NOMO-1 treated with DMSO at 0.1 percent for 48 hours (cell line): Measurements from ENCODE around the gene CXCR2.
"Not testable (repeated sequence)": the region's sequence is repeated elsewhere in the genome, so short reads cannot be mapped to it uniquely, and the experiment has no call there.

Experiments
- DNase-seq: peaks from one replicate; lab custom pipeline; 2025; ENCODE audit not compliant: unreplicated experiment; lab: John Stamatoyannopoulos, UW

The CXCR2 gene

GRCh38 chr2:218129458-218130135, 3.8 kb downstream of the CXCR2 start:
- no peak for DNase-seq

DNA sequence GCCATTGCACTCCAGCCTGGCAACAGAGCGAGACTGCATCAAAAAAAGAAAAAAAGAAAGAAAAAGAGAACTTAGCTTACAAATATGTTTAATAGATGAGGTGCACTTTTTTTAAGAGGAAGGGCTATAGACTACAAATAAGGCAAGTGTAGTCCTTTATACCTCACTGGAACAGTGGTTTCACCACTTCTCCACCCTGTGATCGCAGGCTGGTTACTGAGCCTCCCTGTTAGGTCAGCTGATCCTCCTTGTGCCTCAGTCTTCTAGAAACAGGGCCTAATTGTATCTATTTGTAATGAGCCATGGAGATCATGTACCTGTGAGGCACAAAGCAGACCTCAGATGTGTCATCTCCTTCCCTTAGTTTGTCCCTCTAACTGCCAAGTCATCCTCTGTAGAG, 4.5 kb downstream of the CXCR2 start:
- no peak for DNase-seq

DNA sequence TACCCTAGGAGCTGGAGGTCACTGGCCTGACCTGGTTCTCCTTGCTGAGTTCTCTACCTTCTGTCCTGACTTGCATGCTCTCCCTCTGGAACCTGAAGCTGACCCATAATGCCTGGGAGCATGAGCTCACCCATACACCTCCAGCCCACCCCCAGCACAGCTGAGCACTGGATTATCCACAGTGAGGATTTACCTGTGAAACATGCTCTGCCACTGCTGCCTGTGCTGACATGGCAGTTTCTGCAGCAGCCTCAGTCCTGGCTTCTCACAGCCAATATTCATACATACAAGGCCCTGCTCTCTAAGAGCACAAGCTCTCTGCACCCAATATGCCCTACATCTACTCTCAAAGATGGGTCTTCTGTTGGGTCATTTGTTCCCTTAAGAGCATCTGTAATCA, 5.0 kb downstream of the CXCR2 start:
- no peak for DNase-seq

- DNase-seq = no peak
These were observed 11.7 kb downstream of the CXCR2 start for GRCh38 chr2:218137514-218137913.

- DNase-seq = no peak
These were observed 12.2 kb downstream of the CXCR2 start for GRCh38 chr2:218138047-218138446.

DNA sequence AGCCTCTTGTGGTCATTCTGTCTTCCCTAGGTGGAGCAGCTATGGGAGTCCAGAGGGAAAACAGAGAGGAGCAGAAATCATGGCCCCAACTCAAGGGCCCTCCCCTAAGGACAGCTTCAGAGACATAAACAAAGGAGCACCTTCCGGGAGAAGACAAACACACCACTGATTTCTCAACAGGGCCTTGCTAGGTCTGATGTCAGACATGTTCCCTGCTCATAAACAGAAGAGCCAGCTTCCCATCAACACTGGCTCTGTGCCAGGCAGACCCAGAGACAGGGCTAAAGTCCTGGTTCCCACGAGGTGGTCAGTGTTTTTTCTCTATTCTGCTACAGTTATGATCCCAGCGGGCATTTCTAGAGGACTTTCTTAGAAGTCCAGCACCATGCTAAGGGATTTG, 19.3 kb downstream of the CXCR2 start:
- no peak for DNase-seq

- DNase-seq = no peak
These were observed 20.2 kb downstream of the CXCR2 start for GRCh38 chr2:218146056-218146455.

- no peak for DNase-seq
These were observed 23.3 kb downstream of the CXCR2 start for GRCh38 chr2:218149098-218149497.

DNA sequence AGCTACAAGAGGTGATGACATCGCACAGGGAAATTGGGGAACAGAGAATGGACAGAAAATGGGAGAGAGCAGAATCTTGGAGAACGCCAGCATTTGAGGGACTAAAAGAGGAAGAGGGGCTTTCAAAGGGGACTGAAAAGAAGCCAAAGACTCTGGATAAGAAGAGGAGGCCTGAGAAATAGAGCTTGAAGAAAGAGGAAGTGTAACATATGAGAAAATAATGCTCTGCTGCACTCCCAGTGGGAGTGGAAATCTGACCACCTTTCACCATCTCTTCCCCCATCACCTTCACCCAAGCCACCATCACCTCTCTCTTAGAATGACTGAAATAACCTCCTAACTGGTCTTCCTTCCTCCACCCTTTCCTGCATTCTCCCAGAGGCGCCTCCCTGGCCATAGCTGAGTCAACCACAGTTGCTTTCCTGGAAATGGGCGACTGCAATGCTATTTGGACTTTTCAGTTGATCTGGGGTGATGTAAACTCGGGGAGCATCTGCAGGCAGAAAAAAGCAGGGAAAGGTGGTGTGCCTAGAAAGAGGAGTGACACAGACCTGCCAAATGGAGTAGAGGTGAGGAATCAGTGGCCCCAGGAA, 24.1 kb downstream of the CXCR2 start:
- DNase-seq = peak; percentile 59

DNA sequence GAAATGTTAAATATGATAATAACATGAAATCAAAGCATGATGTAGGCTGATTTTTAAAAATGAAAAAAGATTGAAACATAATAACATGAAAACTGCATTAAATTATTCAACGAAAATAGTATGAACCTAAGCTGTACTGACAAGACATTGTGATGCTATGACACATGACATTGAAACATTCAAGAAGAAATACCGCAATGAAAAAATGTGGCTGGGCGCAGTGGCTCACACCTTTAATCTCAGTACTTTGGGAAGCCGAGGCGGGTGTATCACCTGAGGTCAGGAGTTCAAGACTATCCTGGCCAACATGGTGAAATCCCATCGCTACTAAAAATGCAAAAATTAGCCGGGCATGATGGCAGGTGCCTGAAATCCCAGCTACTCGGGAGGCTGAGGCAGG, 26.3 kb downstream of the CXCR2 start:
- DNase-seq = no peak

GRCh38 chr2:218152777-218153176, 26.9 kb downstream of the CXCR2 start:
- no peak for DNase-seq

DNA sequence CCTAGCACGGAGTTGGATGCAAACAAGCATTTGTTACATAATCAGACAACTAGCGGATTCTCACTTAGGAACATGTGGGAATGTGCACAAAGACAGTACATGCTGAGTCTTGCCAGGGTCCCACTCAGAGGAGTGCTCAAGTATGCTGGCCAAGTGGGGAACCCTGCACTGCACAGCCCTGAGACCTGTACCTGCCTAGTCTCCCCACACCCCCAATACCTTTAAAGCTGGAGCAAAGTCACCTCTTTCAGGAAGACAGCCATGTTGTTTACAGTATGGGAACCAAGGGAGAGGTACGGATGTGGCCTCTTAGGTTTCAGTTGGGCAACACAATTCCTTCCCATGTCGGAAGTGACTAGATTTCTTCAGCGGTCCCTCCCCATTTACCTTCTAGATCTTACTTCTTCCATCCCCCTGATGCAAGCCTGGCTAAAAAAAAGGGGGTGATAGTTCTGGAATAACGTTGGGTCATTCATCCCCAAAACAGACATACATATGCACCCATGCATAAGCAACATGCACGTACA, 30.2 kb downstream of the CXCR2 start:
- peak; percentile 54 for DNase-seq

- DNase-seq = no peak
These were observed 35.8 kb downstream of the CXCR2 start for GRCh38 chr2:218161644-218162043.

DNA sequence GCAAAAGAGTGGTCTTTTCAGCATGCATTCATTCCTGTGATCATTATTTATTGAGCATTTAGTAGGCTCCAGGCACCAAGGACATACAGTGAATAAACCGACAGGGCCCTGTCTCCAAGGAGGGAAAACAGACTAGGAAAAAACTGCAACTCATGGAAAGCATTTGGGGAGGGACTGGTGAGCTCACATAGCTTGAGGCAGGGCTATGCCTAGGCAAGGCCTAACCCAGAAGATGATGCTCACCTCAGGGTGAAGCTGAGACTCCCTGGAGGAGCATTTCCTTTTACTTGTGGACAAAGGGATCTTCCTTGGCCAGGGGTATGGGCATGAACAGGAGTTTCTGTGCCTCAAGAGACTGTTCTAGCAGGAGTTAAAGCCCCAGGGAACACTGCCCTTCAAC, 37.0 kb downstream of the CXCR2 start:
- DNase-seq = no peak

DNA sequence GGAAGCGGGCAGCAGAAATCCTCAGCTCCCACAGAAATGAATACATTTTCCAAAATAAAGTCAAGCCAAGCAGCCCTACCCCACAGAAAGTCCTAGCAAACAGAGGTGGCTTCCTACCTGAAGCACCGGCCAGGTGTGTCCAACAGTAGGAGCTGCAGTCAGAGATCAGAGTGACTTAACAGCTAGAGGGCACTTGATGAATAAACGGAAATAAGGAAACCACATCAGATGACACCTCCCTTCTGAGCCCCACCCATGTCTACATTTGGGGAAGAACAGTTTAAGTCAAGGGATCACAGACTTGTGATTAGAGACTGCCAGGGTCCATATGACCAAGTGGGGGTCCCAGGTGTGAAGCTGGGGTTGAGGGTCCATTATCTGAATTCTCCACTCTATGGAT, 41.0 kb downstream of the CXCR2 start, which contains the start of gene CXCR1:
Gene CXCR1, minus strand, starts transcription at position 172 of the 400 bp plus-strand sequence. CDS start 1,751 bp downstream, outside the sequence.
- peak; percentile 85 for DNase-seq

- no peak for DNase-seq
These were observed 42.2 kb downstream of the CXCR2 start for GRCh38 chr2:218168016-218168415.

DNA sequence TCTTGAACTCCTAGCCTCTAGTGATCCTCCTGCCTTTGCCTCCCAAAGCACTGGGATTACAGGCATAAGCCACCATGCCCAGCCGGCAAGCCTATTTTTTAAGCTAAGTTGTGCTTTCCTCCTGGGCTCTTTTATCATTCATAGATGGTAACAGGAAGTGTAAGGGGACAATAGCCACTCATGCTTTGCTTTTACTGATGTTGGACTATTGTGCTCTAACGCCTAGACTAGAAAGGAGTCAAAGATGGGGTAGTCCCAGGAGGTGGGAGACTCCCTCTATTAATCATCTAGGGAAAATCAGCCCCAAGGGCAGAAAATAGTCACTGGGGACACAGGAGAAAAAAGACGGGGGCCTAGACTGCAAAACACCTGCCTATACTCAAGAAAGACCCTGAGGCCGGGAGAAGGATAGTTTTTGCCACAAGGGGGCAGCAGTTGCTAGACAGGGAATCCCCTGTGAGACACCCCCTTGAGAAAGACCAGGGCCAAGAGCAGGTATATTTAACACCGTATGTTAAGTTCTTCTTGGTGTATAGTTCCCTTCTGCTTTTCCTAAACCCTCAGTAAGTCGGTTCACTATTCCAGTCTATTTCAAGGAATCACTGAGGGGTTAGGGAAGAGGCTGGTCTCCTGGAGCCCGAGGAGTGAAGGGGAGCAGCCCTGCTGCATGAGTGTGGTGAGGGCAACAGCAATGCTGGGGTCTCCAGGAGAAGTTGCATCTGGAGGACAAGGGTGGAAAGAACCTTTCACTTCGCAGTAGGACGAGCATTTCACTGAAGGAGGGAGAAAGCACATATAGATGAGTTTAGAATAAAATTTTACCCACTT, 43.0 kb downstream of the CXCR2 start:
- DNase-seq = peak; percentile 47

GRCh38 chr2:218169757-218170546, 44.1 kb downstream of the CXCR2 start:
- DNase-seq = no peak

GRCh38 chr2:218171744-218172143, 45.9 kb downstream of the CXCR2 start:
- DNase-seq = not testable (repeated sequence)

GRCh38 chr2:218172845-218173244, 47.0 kb downstream of the CXCR2 start:
- DNase-seq = no peak

DNA sequence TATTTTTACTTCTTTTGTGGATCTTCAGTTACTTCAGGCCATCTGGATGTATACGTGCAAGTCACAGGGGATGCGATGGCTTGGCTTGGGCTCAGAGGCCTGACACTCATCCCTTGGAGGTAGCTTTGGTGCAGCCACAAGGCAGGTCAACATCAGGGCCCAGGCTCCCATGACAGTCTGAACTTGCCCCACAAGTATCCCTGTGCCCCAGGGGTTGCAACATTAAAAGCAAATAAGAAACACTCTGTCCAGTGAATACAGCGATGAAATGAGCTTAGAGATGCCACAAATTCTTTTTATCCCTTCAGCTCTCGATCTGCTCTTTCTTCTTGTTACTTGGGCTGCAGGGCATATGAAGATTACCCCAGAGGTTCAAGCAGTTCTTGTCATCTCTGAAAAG, 54.0 kb downstream of the CXCR2 start:
- DNase-seq = no peak
